Activated T-helper 9 cell treated with anti-CD3 and anti-CD28 coated beads, Interleukin-2, amount 50 U/mL, for 16 hours (primary cell): ENCODE results near the gene CITED2.
"Not testable (repeated sequence)": the region's sequence is repeated elsewhere in the genome, so short reads cannot be mapped to it uniquely, and the experiment has no call there.

ENCODE experiments used
- DNase-seq: peaks from one replicate; pipeline ENCODE4 v3.0.0-alpha.2; 2020; ENCODE audit warnings: low read depth

CITED2 gene, protein sequence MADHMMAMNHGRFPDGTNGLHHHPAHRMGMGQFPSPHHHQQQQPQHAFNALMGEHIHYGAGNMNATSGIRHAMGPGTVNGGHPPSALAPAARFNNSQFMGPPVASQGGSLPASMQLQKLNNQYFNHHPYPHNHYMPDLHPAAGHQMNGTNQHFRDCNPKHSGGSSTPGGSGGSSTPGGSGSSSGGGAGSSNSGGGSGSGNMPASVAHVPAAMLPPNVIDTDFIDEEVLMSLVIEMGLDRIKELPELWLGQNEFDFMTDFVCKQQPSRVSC

DNA sequence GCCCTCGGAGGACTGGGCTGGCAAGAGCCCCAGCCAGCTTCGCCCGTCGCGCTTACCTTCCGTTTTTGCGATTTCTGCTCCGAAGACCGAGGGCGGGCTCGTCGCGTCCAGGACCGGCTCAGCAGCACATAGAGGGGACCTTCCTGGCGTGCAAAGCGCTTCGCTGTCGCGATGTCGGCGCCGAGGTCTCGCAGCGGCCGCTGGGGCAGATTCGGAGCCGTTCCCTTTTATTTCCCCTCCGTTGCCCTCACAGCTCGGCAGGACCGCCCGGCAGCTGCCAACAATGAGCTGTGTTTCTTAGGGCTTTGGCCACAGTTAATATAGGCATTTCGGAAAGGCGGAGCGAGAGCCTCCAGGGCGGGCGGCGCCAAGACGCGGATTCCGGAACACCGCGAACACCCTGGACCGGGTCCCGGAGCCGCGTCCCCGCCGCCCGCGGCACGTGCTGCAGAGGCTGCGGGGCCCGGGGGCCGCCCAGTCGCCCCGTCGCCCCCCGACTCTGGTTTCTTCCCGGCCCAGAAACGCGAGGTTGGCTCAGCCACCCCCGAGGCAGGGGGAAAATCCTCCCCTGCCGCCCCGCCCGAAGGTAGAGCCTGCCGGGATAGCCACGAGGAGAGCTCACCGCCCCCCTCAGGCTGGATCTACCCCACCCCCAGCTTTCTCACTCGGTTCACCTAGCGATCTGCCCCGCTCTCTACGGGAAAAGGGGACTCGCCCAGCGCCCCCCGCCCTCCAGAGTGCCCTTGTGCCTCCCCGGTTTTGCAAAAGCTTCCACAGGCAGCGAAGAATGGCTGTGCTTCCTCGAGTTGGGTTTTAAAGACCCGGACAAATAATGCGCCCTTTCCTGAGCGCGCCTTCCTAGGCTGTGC, at the start of gene CITED2:
Gene CITED2 (minus strand): TSS at position 292 of the 869 bp plus-strand sequence. CDS start 704 bp downstream, outside the sequence.
- DNase-seq = peak; percentile 84

DNA sequence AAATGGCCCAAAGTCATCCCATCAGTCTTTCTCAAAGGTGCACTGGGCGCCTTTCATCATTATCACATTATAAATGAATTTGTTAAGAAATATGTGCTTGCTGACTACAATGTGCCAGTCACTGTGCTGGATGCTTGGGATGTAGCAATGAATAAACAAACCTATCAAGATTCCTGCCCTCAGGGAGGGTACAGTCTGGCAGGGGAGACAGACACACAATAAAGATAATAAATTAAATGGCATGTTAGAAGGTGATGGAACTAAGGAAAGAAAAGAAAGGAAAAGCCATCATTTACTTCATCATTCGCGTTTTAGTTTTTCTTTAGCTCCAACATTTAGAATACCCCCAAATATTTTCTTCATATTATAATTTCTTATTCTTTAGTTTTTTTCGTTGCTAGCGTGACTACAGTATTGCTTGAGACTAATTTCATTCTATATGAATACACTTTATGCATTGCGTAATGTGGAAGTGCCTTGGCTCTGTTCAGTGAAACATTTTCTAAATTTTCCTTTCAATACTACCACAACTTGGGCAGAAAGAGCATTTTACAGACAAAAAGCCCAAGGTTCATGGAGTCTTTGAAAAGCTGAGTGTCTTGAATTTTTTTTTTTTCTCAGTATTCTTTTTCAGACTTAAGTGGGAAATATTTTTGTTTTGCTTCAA, 48.7 kb upstream of the CITED2 start:
- no peak for DNase-seq

DNA sequence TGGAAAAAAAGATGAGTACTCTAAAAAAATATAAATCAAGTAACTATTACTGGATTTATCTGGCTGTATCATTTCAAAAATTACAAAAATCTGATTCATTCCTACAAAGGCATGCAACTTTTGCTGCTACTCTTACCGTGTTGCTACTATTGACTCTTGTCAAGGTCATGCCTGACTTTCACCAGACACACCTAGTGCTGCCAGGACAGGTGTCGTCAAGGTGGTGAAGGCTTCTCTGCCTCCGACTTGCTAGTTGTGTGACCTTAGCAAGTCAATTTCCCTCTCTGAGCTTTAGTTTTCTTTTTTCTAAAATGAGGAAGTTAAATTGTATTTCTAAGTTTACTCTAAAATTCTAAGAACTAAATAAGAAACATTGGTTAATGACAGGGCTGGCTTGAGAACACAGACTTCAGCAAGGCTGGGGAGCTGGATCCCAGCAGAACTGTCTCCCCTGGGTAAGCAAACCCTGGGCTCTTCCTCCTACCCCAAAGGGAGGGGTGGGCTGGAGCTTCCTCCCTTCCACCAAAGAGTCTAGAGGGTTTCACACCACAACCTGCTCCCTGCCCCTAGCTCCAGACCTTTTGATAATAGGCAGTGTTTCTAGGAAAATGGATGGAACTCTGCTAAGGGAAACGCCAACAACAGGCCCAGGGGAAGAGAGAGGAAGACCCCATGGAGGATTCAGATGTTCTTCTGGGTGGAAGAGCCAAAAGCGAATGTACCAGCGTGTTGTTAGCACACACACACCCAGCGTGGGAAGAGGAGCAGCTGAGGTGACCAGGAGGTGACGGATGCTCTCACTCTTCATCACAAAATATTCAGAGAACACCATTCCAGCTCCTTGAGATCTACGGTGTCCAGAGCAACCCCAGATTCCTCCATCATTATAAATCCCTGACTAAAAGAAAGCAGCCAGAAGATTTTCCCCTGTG, 47.9 kb upstream of the CITED2 start:
- no peak for DNase-seq

DNA sequence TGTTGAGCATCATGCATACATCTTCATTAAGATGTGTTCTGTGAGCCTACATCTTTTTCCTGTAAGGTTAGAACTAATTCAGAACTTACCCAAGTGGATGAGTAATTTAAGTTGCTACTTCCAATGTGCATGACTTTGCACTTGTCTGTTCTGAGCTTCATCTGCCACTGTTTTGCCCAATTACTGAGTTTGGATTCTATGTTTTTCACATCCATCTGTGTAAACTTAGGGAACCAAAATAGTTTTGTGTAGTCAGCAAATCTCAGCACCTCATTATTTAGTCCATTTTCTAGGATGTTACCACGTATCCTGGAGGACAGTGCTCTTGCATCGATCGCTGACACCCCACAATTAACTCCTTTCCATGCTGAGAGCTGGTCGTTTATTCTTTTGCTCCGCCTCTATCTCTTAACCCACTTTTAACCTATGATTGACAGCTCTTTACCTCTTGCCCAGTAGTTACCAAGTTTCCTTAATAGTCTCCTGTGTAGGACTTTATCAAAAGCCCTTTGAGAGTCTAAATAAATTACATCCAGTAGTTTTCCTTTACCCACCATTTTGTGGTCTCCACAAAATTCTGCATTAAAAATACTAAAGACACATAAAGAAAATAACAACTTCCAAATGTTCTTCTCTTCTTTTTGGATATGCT, 44.2 kb upstream of the CITED2 start:
- no peak for DNase-seq

DNA sequence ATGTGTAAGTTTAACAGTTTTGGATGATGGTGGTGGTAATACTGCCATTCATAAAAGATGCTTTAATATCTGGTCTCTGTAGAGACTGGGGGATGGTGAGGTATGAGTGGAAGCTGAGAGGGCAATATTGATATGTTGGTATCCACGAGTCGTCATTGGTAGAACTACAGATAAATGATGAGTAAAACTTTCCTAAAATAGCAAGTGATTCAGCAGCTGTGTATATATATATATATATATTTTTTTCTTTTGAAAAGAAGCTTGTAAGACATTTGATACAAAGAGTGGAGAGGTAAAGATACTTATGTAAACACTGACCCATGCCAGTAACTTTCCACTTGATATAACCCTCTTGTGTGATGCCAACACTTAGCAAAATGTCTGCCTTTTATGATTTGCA, 41.7 kb upstream of the CITED2 start:
- no peak for DNase-seq

DNA sequence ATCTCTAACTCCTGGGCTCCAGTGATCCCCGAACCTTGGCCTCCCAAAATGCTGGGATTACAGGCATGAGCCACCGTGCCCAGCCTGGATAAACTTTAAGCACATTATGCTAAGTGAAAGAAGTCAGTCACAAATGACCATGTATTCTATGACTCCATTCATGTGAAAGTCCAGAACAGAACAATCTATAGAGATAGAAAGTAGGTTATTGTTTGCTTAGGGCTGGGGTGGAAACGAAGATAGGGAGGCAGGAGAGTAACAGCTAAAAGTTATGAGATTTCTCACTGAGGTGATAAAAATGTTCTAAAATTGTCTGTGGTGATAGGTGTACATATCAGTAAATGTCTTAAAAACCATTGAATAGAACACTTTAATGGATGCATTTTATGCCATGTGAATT, 40.9 kb upstream of the CITED2 start:
- DNase-seq = no peak

DNA sequence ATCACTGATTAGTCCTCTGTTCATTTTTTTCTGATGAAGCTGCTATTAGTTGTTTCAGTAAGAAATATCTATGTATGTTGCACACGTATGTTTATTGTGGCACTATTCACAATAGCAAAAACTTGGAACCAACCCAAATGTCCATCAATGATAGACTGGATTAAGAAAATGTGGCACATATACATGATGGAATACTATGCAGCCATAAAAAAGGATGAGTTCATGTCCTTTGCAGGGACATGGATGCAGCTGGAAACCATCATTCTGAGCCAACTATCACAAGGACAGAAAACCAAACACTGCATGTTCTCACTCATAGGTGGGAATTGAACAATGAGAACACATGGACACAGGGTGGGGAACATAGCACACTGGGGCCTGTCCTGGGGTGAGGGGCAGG, 37.7 kb upstream of the CITED2 start:
- DNase-seq = not testable (repeated sequence)

DNA sequence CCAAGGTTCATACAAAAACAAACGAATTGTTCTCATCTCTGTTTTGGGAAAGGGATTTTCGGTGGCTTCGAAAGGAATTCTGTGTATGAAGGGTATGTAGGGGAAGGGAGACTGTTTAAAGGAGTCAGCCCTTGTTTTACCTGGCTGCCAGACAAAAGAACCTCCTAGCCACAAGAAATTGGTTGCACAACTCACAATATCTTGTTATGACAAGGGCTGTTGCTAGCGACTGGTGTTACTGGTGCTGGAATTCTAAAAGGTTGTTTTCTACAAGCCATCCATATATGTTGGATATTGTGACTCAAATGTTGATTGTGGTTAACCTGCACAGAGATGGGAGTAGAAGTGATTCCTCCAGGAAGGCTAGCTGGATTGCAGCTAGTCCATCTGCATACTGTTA, 34.6 kb upstream of the CITED2 start:
- no peak for DNase-seq

DNA sequence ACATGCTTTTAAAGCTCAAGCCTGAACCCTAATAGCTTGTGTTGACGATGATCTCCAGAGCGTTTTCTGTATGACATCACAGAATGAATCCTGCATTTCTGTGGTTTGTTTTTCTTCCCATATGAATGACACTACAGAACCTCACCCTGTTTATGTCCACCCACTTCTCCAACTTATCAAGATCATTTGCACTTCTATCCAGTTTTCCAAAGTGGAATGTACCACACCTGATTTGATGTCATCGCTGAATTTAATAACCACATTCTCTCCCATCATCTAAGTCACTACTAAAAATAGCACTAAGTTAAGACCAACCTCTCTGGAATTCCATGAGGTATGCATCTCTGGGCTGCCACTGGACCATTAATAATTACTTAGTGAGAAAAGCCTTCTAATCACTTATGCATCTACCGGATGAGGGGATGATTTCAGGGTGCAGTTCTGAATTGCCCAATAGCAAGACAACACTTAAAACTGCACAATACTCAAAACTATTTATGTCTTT, 33.3 kb upstream of the CITED2 start:
- DNase-seq = no peak

DNA sequence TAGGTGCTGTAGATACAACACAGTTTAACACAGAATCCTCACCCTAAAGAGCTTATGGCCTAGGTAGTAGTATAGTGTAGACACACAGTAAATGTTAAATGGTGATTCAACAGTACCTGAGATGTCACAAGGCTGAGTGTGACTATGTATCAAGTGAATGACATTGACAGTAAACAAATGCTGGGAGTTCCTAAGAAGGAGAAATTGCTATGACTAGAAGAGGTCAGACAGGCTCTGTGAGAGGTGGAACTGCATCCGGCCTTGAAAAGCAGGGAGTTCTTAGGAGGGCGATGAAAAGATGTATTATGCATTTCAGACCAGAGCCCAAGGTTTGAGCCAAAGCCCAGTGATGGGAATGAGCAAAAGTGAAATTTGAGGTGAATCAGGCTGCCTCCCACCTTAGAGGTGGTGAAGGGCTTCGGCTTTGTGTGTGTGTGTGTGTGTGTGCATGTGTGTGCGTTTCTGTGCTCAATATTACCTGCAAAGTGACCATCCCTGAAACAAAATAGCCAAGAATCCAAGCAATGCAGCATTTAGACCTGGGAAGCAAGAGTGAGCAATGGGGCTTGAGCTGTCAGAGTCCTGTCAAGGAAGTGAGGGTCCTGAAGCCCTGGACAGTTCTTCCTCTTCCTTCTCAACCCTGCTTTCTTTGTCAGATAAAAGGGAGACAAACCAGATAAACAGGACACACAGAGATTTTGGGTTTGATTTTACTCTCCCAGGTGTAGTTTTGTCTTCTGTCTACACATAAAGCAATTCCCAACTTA, 32.3 kb upstream of the CITED2 start:
- no peak for DNase-seq

DNA sequence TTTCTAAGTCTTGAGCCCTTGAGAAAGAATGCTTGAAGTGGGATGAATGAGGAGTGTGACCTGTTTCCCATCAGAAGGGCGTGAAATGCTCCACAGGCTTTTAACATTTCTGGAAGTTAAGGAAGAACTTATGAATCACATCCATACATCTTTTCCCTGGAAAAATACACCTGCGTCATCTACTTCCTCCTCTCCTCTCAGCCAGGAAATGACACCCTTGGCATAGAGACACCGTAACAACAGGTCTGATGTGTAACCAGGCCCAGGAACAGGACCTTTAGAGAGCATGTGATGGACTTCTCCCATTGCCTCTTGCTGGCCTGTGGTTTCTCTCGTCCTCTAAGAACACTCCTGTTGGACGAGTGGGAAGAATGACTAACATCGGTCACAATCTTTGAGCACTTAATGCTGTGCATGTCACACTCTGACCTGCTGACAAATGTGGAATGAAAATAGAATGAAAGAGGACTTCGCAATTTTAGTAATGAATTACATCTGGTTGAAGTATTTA, 28.5 kb upstream of the CITED2 start:
- DNase-seq = no peak

DNA sequence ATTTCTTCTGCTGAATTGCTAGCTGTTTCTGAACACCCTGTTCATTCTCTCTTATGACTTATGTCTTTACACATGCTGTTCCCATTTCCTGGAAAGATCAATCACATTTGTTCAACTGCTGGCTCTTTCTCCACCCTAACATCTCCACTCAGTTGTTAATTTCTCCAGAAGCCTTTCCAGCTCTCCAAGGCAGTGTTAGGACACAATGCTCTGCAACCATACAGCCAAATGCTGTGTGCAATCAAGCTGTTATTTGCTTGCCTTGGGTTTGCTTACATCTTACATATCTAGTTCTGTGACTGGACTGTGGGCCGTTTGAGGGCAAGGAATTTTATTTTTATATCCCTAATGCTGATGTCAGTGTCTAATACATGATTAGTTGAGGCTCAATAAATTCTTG, 24.2 kb upstream of the CITED2 start:
- DNase-seq = no peak

DNA sequence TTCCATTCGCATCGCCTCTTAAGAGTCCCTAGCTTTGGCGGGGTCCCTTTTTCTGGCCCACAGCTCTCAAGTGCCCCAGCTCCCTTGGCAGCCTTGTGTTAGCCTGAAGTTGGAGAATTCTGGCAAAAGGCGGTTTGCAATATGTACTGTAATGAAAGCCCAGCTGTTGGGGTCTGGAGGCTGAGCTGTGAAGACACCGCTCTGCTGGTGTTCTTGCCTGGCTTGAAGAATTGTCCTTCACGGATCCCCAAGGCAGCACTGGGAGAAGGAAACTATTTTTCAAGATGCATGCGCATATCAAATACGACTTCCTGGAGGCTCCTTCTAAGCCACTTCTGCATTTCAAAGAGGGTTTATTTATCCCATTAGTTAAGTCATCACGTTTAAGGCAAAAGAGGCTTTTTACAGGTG, 21.4 kb upstream of the CITED2 start:
- no peak for DNase-seq

DNA sequence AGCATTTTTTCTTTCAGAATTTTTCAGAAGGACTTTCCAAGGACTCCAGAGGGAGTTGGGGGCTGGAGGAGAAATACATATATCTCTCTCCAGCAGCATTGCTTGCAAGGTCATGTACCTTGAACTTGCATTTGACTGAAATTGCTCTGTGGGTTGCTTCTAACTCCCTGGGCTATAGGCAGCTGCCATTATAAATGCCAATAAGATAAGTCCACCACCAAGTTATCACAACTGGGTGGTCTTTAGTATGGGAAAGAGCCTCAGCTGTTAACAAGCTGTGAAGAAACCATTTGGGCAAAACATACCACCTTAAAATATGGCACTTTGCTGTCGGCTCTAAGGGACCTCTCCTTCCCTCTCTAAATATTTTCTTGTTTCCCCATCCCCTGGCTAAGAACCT, 20.9 kb upstream of the CITED2 start:
- DNase-seq = no peak

DNA sequence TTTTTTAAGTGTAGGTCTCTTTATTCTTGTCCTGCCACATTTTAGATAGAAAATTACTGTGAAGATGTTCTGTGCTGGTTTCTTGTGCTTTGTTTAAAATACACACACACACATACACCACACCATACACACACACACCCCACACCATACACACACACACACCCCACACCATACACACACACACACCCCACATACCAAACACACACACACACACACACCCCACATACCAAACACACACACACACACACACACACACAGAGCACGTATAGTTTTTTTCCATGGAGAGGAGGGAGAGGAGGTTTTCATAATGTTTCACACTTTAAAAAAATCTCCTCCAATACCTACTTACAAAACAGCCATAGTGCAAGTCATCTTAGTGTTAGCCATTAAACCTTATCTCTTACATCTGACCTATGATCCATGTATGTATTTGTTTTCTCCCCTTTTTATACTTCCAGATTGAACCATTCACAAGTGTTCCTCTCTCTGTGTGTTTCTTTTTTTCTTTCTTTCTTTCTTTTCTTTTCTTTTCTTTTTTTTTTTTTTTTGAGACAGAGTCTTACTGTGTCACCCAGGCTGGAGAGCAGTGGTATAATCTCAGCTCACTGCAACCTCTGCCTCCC, 19.7 kb upstream of the CITED2 start:
- no peak for DNase-seq

DNA sequence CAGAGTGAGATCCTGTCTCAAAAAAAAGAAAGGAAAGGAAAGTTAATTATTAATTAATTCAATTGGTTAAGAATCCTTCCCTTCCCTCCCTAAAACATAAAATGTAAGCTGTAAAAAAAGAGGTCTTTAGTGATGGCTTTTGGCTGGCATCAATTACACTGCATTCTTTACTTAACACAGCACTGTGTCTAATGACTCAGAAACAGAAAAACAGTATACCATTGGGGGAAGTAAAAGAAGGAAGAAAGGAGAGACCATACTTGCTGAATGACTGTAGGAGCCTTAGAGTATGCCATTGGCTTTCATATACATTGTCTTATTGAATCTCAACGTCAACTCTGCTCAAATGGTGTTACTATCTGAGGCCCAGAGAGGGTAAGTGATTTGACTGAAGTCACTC, 18.3 kb upstream of the CITED2 start:
- no peak for DNase-seq

DNA sequence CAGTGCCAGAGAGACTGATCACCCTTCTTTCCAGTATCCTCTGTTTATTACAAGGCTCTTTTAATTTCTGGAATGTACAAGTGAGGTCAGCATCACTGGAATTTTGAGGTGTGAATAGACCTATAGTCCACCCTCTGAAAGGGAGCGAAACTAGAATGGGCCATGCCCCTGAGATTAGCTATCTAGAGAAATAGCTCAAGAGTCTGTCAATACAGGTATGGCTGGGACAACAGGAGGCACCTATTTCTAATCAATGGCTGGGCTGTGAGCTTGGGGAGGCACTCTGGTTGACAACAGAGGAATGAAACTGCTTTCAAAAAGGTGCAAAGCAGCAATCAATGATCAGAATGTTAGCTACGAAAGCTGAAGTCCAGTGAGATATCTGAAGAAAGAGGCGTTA, 17.3 kb upstream of the CITED2 start:
- no peak for DNase-seq

DNA sequence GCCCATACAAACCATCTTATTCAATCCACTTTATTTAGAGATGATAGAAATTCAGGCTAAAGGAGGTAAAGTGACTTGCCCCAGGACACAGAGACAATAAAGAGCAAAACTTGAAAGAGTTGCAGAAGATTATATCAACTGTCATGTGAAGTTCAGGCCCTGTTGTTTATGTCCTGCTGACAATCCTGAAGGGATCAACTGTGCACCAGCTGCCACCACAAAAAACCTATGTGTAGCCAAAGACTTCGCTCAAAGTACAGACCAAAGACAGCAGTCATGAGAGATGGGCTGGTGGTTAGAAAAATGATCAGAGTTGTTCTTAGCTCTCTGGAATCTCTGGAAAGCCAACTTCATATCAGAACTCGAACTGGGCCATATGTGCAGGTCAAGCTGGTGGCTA, 16.0 kb upstream of the CITED2 start:
- no peak for DNase-seq

DNA sequence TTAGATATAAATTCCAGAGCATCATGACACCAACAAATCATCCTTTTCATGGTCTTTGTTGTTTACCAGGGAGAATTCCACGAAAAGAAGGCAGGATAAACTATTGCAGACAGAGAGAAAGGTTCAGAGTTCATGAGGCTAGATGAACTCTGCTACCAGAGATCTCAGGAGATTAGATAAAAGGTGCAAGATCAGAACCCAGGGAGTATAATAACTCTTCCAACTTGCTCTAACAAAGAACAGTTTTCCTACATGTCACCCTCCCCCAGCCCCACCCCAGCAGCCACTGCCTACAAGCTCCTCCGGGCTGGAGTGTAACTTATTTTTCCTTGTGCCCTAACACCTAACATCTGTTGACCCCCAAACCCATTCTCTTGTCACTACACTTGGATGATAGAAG, 13.9 kb upstream of the CITED2 start:
- no peak for DNase-seq

DNA sequence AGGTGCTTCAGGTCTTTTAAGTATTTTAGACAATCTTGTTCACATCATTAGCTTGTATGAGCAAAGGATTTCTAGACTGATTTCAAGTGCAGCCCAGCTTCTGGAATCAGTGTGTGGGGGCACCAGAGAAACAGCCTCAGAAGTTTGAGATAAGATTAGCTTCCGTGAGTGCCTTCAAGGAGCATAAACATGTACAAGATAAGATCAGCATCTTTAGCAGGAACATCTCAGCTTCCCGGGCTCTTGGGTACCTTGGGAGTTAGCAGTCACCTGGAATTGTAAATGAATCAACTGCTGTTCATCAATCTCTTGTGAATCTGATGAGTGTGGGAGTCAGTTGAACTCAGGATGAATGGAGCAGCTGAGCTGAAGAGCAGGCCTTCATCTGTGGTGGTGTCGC, 12.0 kb upstream of the CITED2 start:
- no peak for DNase-seq
